OCI-LY1 (cell line): ENCODE data around the gene GPRC5B.

Experiments used
- H2AFZ ChIP-seq: fragments of 200-600 bp; sonication (generic), shearing (Covaris generic); 2 replicates; pipeline ENCODE4 v1.6.0; 2014; ENCODE audit warnings: antibody characterized with exemption, mild to moderate bottlenecking, low read length
- H3F3A ChIP-seq: fragments of 200-600 bp; sonication (generic), shearing (Covaris generic); 2 replicates; pipeline ENCODE4 v1.6.0; 2014; ENCODE audit warnings: mild to moderate bottlenecking, antibody characterized with exemption, low read length, moderate library complexity; ENCODE audit not compliant: insufficient read depth
- H3K27ac ChIP-seq: fragments of 200-600 bp; sonication (generic); 2 replicates; pipeline ENCODE4 v1.5.1; 2014; ENCODE audit warnings: low read length, mixed run types, mild to moderate bottlenecking, low read depth; ENCODE audit not compliant: poor library complexity, severe bottlenecking
- H3K27me3 ChIP-seq: fragments of 200-600 bp; sonication (generic); 2 replicates; pipeline ENCODE4 v1.6.0; 2014; ENCODE audit warnings: antibody characterized with exemption, mild to moderate bottlenecking, low read length, moderate library complexity; ENCODE audit not compliant: insufficient read depth
- H3K36me3 ChIP-seq: fragments of 200-600 bp; sonication (generic); 2 replicates; pipeline ENCODE4 v1.6.1; 2014; ENCODE audit warnings: mild to moderate bottlenecking, antibody characterized with exemption, low read length, moderate library complexity, mixed read lengths; ENCODE audit not compliant: insufficient read depth
- H3K4me1 ChIP-seq: fragments of 200-600 bp; sonication (generic); 2 replicates; pipeline ENCODE4 v1.5.1; 2014; ENCODE audit warnings: mild to moderate bottlenecking, low read length, moderate library complexity; ENCODE audit not compliant: insufficient read depth, severe bottlenecking
- H3K4me2 ChIP-seq: fragments of 200-600 bp; sonication (generic), shearing (Covaris generic); 2 replicates; pipeline ENCODE4 v1.6.1; 2014; ENCODE audit warnings: low read length
- H3K4me3 ChIP-seq: fragments of 200-600 bp; sonication (generic); 2 replicates; pipeline ENCODE4 v1.5.1; 2014; ENCODE audit warnings: low read length, low read depth, mild to moderate bottlenecking, mixed read lengths; ENCODE audit not compliant: poor library complexity, severe bottlenecking
- H3K79me2 ChIP-seq: fragments of 200-600 bp; shearing (Covaris generic); 2 replicates; pipeline ENCODE4 v1.6.1; 2016; ENCODE audit warnings: mixed run types, low read length, mixed read lengths; ENCODE audit not compliant: insufficient read depth
- H3K9ac ChIP-seq: fragments of 200-600 bp; sonication (generic), shearing (Covaris generic); 2 replicates; pipeline ENCODE4 v1.6.1; 2014; ENCODE audit warnings: mild to moderate bottlenecking, low read length, mixed read lengths
- H3K9me2 ChIP-seq: fragments of 200-600 bp; sonication (generic), shearing (Covaris generic); 2 replicates; pipeline ENCODE4 v1.6.1; 2014; ENCODE audit warnings: low read depth, mild to moderate bottlenecking, low read length, mixed read lengths
- H3K9me3 ChIP-seq: fragments of 200-600 bp; shearing (Covaris generic); 2 replicates; pipeline ENCODE4 v1.6.1; 2014; ENCODE audit warnings: low read length, mixed read lengths
- H4K20me1 ChIP-seq: fragments of 200-600 bp; sonication (generic), shearing (Covaris generic); 2 replicates; pipeline ENCODE4 v1.6.0; 2016; ENCODE audit warnings: mild to moderate bottlenecking, low read length; ENCODE audit not compliant: insufficient read depth
- EZH2 ChIP-seq: fragments of 200-600 bp; sonication (generic), shearing (Covaris generic); IDR thresholded peaks from 2 replicates; pipeline ENCODE4 v1.8.0; 2017; ENCODE audit warnings: borderline replicate concordance, mixed run types, mild to moderate bottlenecking, antibody characterized with exemption, low read length, moderate library complexity, mixed read lengths
- TF ChIP-seq, protein P1 (sequence below): fragments of 200-600 bp; sonication (generic), shearing (Covaris generic); IDR thresholded peaks from 2 replicates; pipeline ENCODE4 v1.5.1; 2017; ENCODE audit warnings: mild to moderate bottlenecking, antibody characterized with exemption, low read length, moderate library complexity, mixed read lengths

Gene GPRC5B

DNA sequence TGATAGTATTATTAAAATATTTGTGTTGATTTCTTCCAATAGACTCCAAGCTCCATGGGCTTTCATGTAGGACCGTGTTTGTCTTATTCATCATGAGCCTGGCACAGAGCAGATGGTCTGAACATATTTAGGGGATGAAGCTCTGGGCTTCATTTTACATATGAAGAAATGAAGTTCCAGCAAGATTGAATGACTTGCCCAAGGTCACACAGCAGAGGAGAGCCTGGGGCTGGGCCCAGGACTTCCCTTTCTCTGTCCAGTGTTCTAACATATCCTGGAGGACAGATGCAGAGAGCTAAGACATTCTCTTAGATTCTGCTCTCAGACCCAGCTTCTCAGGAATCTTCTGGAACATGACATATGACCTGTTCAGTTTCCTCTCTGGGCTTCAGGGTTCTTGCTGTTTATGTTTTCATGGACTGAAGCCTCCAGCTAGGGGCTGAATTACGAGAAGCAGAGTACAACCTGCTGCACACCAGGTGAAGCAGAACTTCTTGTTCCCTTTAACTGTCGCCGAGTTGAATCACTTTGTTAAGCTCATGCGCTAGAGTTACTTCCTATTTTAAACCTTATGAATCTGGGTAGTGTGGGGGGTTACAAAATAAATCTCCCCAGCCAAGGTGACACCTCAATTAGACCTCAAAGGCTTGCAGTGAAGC lies 53.6 kb downstream of the GPRC5B start:
- Histone ChIP-seq H3K4me2 (no peak overlapping the region), H3K27ac (no peak overlapping the region), H3K9me2 (no peaks in the 10 kb centered on the region), H4K20me1 (no peaks in the 10 kb centered on the region), H3K27me3 (no peaks in the 10 kb centered on the region), H3K79me2 (no peaks in the 10 kb centered on the region), H3K4me3 (no peak overlapping the region), H3K9ac (no peak overlapping the region), H3K4me1 (no peaks in the 10 kb centered on the region), H3K36me3 (no peaks in the 10 kb centered on the region), H3F3A (no peaks in the 10 kb centered on the region), H2AFZ (no peak overlapping the region), H3K9me3 (no peaks in the 10 kb centered on the region)
- no peak for TF ChIP-seq EZH2
- TF ChIP-seq, protein P1, sequence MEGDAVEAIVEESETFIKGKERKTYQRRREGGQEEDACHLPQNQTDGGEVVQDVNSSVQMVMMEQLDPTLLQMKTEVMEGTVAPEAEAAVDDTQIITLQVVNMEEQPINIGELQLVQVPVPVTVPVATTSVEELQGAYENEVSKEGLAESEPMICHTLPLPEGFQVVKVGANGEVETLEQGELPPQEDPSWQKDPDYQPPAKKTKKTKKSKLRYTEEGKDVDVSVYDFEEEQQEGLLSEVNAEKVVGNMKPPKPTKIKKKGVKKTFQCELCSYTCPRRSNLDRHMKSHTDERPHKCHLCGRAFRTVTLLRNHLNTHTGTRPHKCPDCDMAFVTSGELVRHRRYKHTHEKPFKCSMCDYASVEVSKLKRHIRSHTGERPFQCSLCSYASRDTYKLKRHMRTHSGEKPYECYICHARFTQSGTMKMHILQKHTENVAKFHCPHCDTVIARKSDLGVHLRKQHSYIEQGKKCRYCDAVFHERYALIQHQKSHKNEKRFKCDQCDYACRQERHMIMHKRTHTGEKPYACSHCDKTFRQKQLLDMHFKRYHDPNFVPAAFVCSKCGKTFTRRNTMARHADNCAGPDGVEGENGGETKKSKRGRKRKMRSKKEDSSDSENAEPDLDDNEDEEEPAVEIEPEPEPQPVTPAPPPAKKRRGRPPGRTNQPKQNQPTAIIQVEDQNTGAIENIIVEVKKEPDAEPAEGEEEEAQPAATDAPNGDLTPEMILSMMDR, result no peak

DNA sequence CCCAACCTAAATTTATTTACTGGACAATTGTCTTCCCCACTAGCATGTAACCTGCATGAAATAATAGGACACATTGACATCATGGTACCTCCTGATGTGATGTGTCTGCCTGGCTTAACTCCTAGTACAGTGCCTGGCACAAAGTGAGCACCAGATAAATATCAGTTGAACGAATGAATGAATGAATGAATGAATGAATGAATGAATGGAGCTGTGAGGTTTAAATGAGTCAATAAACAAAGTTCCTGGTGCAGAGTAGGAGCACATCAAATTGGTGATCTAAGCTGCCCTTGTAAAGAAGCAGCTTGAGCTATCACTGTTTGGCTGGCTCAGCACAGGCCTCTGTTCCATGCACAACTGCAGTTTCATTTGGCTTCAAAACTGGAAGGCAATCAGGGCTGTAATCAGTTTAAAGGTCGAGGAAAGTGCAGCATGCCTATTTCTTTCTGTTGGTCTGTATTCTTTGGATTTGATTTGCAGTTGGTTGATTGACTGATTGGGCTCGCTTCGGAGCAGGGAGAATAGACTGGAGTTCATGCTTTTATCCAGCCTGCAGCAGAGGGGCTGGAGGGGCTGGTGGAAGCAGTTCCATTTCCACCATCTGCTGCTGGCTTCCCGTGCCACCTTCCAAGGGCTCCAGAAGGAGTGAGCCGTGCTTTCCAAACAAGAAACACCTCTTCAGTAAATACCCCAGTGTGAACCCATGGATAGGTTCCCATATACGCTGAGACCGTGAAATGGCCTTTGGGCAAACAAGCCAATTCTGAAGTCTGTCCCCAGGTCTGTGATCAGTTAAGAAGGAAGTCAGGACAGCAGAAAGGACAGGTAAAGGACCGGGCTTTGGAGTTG lies 54.6 kb downstream of the GPRC5B start:
- Histone ChIP-seq H2AFZ (no peak overlapping the region), H3K4me1 (no peaks in the 10 kb centered on the region)

DNA sequence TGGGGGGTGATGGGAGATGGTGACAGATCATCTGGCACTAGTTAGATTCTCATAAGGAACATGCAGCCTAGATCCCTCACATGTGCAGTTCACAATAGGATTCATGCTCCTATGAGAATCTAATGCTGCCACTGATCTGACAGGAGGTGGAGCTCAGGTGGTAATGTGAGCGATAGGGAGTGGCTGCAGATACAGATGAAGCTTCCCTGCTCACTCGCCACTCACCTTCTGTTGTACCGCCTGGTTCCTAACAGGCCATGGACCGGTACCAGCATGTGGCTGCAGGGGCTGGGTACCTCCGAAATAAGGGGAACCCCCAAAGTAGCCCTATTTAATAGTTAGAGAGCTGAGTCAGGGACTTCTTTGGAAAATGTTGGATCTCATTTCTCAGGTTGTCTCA lies 60.4 kb downstream of the GPRC5B start:
- H3K4me3 ChIP-seq, result no peak overlapping the region

More for the DNA sequence above, 54.6 kb downstream of the GPRC5B start:
- Histone ChIP-seq H3F3A (no peaks in the 10 kb centered on the region), H3K4me2 (no peak overlapping the region), H3K27me3 (no peaks in the 10 kb centered on the region), H3K27ac (no peak overlapping the region), H4K20me1 (no peaks in the 10 kb centered on the region), H3K9ac (no peak overlapping the region), H3K9me3 (no peaks in the 10 kb centered on the region), H3K9me2 (no peaks in the 10 kb centered on the region), H3K36me3 (no peaks in the 10 kb centered on the region), H3K79me2 (no peaks in the 10 kb centered on the region), H3K4me3 (no peak overlapping the region)
- TF ChIP-seq, protein P1, result no peak
- no peak for TF ChIP-seq EZH2

More for the DNA sequence above, 60.4 kb downstream of the GPRC5B start:
- no peaks in the 10 kb centered on the region for H3K79me2 ChIP-seq
- H3K9ac ChIP-seq, result no peak overlapping the region
- no peaks in the 10 kb centered on the region for H3K4me1 ChIP-seq
- TF ChIP-seq, protein P1, result no peak
- no peak for TF ChIP-seq EZH2
- H3F3A ChIP-seq, result no peaks in the 10 kb centered on the region
- no peak overlapping the region for H3K4me2 ChIP-seq
- no peak overlapping the region for H3K27ac ChIP-seq
- no peak overlapping the region for H2AFZ ChIP-seq
- H3K9me3 ChIP-seq, result no peaks in the 10 kb centered on the region
- no peaks in the 10 kb centered on the region for H3K27me3 ChIP-seq
- no peaks in the 10 kb centered on the region for H3K9me2 ChIP-seq
- H3K36me3 ChIP-seq, result no peaks in the 10 kb centered on the region
- H4K20me1 ChIP-seq, result no peaks in the 10 kb centered on the region
